CD4-positive, alpha-beta T cell (primary cell): ENCODE data around the gene SCUBE2. TPM values are rescaled to one million over a fixed set of nuclear protein-coding genes. Genes with fewer than 3 reads are reported as not detected.

Source experiments
- ATAC-seq: fragments of 200-7000 bp; cut with Tn5 transposase; one replicate; pipeline ENCODE4 v1.10.0; 2022; ENCODE audit warnings: mild to moderate bottlenecking; ENCODE audit not compliant: poor library complexity
- CTCF ChIA-PET: fragments of 350-600 bp; sonication (Branson Sonifier 250); formaldehyde crosslinking; loops from one replicate; lab custom pipeline; 2021; ENCODE audit warnings: antibody characterized with exemption, inconsistent platforms; lab: Charles Lee
- POLR2A ChIA-PET: fragments of 350-600 bp; sonication (Branson Sonifier 250); formaldehyde crosslinking; loops from one replicate; lab custom pipeline; 2021; ENCODE audit warnings: antibody characterized with exemption, inconsistent platforms; lab: Charles Lee
- DNase-seq, 14 experiments: peaks; one replicate each; pipeline ENCODE4 v3.0.0-alpha.2; 2013 to 2020; ENCODE audit warnings: mixed read lengths in 2 of 14
- H3K27ac ChIP-seq, 2 donors: one replicate each; pipeline versions ENCODE4 v1.5.1 to v1.7.0; 2013; ENCODE audit warnings: low read length in 2 of 2, low read depth in 1 of 2, mild to moderate bottlenecking in 1 of 2
- H3K27me3 ChIP-seq, 2 experiments: 1 replicate in 1 of 2; 2 replicates in 1 of 2; pipeline versions ENCODE4 v1.6.1 to v1.7.0; 2013; ENCODE audit warnings: low read length in 2 of 2, control low read depth in 1 of 2, mild to moderate bottlenecking in 1 of 2, moderate library complexity in 1 of 2; ENCODE audit not compliant: insufficient read depth in 2 of 2, control insufficient read depth in 1 of 2
- H3K36me3 ChIP-seq: one replicate; pipeline ENCODE4 v1.6.1; 2013; ENCODE audit warnings: low read length, control low read depth; ENCODE audit not compliant: insufficient read depth
- H3K4me1 ChIP-seq: one replicate; pipeline ENCODE4 v1.6.1; 2013; ENCODE audit warnings: low read length, control low read depth; ENCODE audit not compliant: insufficient read depth
- H3K4me3 ChIP-seq: one replicate; pipeline ENCODE4 v1.5.1; 2013; ENCODE audit warnings: mild to moderate bottlenecking, low read length, moderate library complexity
- H3K9me3 ChIP-seq, 2 experiments: 1 replicate in 1 of 2; 2 replicates in 1 of 2; pipeline versions ENCODE4 v1.6.1 to v1.7.0; 2013; ENCODE audit warnings: low read length in 2 of 2, mild to moderate bottlenecking in 2 of 2, control low read depth in 1 of 2, moderate library complexity in 1 of 2; ENCODE audit not compliant: control insufficient read depth in 1 of 2, insufficient read depth in 1 of 2
- H3K27ac Mint-ChIP-seq: one replicate; pipeline ENCODE4 v1.8.0; 2020; ENCODE audit warnings: mixed read lengths
- H3K27me3 Mint-ChIP-seq: one replicate; pipeline ENCODE4 v1.8.0; 2021; ENCODE audit warnings: mixed read lengths
- H3K36me3 Mint-ChIP-seq: one replicate; pipeline ENCODE4 v1.8.0; 2021; ENCODE audit warnings: low read depth, mixed read lengths
- H3K4me1 Mint-ChIP-seq: one replicate; pipeline ENCODE4 v1.8.0; 2021; ENCODE audit warnings: low read depth, mixed read lengths
- H3K4me3 Mint-ChIP-seq: one replicate; pipeline ENCODE4 v1.8.0; 2020; ENCODE audit warnings: mild to moderate bottlenecking, mixed read lengths
- H3K9me3 Mint-ChIP-seq: one replicate; pipeline ENCODE4 v1.8.0; 2020; ENCODE audit warnings: mixed read lengths
- CTCF ChIP-seq: fragments of 200-600 bp; IDR thresholded peaks from one replicate; pipeline ENCODE4 v1.8.0; 2022; ENCODE audit warnings: antibody characterized with exemption, mild to moderate bottlenecking
- intact Hi-C, 2 experiments: fragments of 100-400 bp; cut with DNase I in 1 of 2; cut with micrococcal nuclease in 1 of 2; formaldehyde crosslinking; loops; one replicate each; pipeline versions ENCODE4 v1.15.1 to v1.9.0; 2023 to 2025; cut with DNase I, micrococcal nuclease
- total RNA-seq, 174 experiments: library from RNA in 2 of 174; stranded (reverse) in 2 of 174; gene quantifications; one replicate each; pipeline ENCODE4 v1.2.3 and lab custom pipeline; 2021 to 2026

Gene SCUBE2
- total RNA-seq, 2 experiments from 2014 or later = 0.17 TPM; not detected in 1

GRCh38 chr11:9138612-9139579, 47.5 kb upstream of the SCUBE2 start:
- Mint-ChIP-seq H3K27me3 (no peaks in the 10 kb centered on the region), H3K36me3 (peaks cover 52% of the 10 kb centered on the region), H3K27ac (peak overlapping the region; percentile 54), H3K9me3 (no peaks in the 10 kb centered on the region), H3K4me1 (peaks cover 15% of the 10 kb centered on the region), H3K4me3 (no peak overlapping the region)
- no peaks in the 10 kb centered on the region for H3K9me3 ChIP-seq
- no peak overlapping the region for H3K4me3 ChIP-seq
- intact Hi-C loops = loop anchor here in 1 of 2 experiments (10.0 kb wide), 1 partner anchor 914 kb away; no protein-coding TSS in a partner anchor
- peaks cover 20% of the 10 kb centered on the region for H3K4me1 ChIP-seq
- ChIA-PET POLR2A (interaction anchor here (1.7 to 2.0 kb wide), 2 partner anchors 8 to 321 kb away, joined by 6 read pairs; partner anchors contain the start of gene ZNF143), CTCF (interaction anchor here (1.3 to 2.2 kb wide), 4 partner anchors 9 to 222 kb away, joined by 3 to 25 read pairs (median 8); no protein-coding TSS in a partner anchor)
- H3K27me3 ChIP-seq = no peaks in the 10 kb centered on the region
- ATAC-seq (peak; percentile 45), DNase-seq (peak in 10 of 14 experiments; percentile 5 to 62 (median 11))
- H3K36me3 ChIP-seq = peaks cover 35% of the 10 kb centered on the region
- TF ChIP-seq CTCF = no peak
- peak overlapping the region in 1 of 2 donors; percentile 7 for H3K27ac ChIP-seq

GRCh38 chr11:9138133-9138453, 46.7 kb upstream of the SCUBE2 start:
- Mint-ChIP-seq H3K27ac (peak overlapping the region; percentile 28), H3K4me3 (no peak overlapping the region), H3K4me1 (peaks cover 15% of the 10 kb centered on the region), H3K36me3 (peaks cover 44% of the 10 kb centered on the region), H3K27me3 (no peaks in the 10 kb centered on the region), H3K9me3 (no peaks in the 10 kb centered on the region)
- intact Hi-C loops = loop anchor here in 1 of 2 experiments (10.0 kb wide), 1 partner anchor 913 kb away; no protein-coding TSS in a partner anchor
- Histone ChIP-seq H3K9me3 (no peaks in the 10 kb centered on the region), H3K4me3 (no peak overlapping the region), H3K36me3 (peaks cover 29% of the 10 kb centered on the region), H3K4me1 (peaks cover 20% of the 10 kb centered on the region), H3K27ac (no peak overlapping the region), H3K27me3 (no peaks in the 10 kb centered on the region)
- no peak for TF ChIP-seq CTCF
- no peak for DNase-seq
- ChIA-PET POLR2A (interaction anchor here (0.7 to 2.0 kb wide), 3 partner anchors 9 to 322 kb away, joined by 3 to 6 read pairs (median 6); partner anchors contain the start of genes TMEM9B and ZNF143), CTCF (interaction anchor here (0.9 to 2.2 kb wide), 10 partner anchors 9 to 223 kb away, joined by 3 to 25 read pairs (median 4); no protein-coding TSS in a partner anchor)
- no peak for ATAC-seq

- Histone ChIP-seq H3K4me1 (peaks cover 20% of the 10 kb centered on the region), H3K4me3 (no peak overlapping the region), H3K36me3 (peaks cover 23% of the 10 kb centered on the region), H3K27ac (no peak overlapping the region), H3K27me3 (no peaks in the 10 kb centered on the region), H3K9me3 (no peaks in the 10 kb centered on the region)
- Mint-ChIP-seq H3K4me1 (peaks cover 15% of the 10 kb centered on the region), H3K4me3 (peak overlapping the region; percentile 0), H3K9me3 (no peaks in the 10 kb centered on the region), H3K27ac (peak overlapping the region; percentile 28), H3K36me3 (peaks cover 39% of the 10 kb centered on the region), H3K27me3 (no peaks in the 10 kb centered on the region)
- peak; percentile 96 for TF ChIP-seq CTCF
- ChIA-PET CTCF (interaction anchor here (0.6 to 2.2 kb wide), 13 partner anchors 8 to 222 kb away, joined by 3 to 25 read pairs (median 3); no protein-coding TSS in a partner anchor), POLR2A (interaction anchor here (0.6 to 2.0 kb wide), 4 partner anchors 9 to 323 kb away, joined by 3 to 6 read pairs (median 4); partner anchors contain the start of genes TMEM9B and ZNF143)
- ATAC-seq (peak; percentile 94), DNase-seq (peak; percentile 36 to 78 (median 62))
- intact Hi-C loops = loop anchor here (1.0 to 10.0 kb wide), 4 partner anchors 121 to 913 kb away; no protein-coding TSS in a partner anchor
These were observed 46.1 kb upstream of the SCUBE2 start for GRCh38 chr11:9137293-9138132.
